ENCODE results near the gene ANXA9.
A peak's percentile ranks its signal among the peaks of the same experiment; 100 is the strongest.

The ANXA9 gene

DNA sequence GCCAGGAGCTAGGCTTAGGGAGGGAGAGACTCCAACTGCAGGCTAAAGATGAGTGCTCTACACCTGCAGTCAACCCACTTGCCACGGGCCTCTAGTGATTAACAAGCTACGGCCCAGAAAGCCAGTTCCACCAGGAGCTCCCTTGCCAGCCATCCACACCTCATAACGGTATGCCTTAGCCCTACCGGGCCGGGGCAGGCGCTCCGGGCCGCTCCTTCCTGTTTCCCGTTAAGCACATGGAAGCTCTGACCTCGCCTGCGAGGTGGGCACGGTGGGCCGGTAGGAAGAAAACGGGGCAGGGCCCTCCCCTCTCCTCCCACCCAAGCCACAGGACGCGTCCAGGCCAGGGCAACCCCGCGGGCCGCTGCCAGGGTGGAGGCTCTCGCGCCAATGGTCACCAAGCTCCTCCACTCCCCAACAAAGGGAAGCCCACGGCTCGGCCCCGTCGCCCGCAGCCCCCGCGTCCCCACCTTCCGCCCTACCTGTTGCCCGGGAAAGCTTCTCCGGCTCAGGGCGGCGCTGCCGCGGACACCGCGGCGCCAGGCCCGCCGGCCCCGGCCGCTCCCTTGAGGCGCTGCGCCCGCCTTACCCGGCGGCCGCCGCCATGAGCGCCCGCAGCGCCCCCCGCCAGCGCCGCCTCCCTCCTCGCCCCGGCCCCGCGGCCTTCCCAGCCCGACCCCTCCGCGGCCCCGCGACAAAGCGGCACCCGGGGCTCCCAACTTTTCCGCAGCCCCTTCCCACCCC is 8.1 kb upstream of the ANXA9 start:
- peak overlapping the region; percentile 84 for H3K4me3 ChIP-seq (ENCODE audit: control insufficient read depth, low read depth, low read length)
- TF ChIP-seq, protein P1, sequence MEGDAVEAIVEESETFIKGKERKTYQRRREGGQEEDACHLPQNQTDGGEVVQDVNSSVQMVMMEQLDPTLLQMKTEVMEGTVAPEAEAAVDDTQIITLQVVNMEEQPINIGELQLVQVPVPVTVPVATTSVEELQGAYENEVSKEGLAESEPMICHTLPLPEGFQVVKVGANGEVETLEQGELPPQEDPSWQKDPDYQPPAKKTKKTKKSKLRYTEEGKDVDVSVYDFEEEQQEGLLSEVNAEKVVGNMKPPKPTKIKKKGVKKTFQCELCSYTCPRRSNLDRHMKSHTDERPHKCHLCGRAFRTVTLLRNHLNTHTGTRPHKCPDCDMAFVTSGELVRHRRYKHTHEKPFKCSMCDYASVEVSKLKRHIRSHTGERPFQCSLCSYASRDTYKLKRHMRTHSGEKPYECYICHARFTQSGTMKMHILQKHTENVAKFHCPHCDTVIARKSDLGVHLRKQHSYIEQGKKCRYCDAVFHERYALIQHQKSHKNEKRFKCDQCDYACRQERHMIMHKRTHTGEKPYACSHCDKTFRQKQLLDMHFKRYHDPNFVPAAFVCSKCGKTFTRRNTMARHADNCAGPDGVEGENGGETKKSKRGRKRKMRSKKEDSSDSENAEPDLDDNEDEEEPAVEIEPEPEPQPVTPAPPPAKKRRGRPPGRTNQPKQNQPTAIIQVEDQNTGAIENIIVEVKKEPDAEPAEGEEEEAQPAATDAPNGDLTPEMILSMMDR (conservative IDR thresholded peaks at IDR 0.05; ENCODE audit: control insufficient read depth, insufficient read depth, low read depth, low read length): no peak
- peak; percentile 23 for DNase-seq (ENCODE audit: low read depth)

DNA sequence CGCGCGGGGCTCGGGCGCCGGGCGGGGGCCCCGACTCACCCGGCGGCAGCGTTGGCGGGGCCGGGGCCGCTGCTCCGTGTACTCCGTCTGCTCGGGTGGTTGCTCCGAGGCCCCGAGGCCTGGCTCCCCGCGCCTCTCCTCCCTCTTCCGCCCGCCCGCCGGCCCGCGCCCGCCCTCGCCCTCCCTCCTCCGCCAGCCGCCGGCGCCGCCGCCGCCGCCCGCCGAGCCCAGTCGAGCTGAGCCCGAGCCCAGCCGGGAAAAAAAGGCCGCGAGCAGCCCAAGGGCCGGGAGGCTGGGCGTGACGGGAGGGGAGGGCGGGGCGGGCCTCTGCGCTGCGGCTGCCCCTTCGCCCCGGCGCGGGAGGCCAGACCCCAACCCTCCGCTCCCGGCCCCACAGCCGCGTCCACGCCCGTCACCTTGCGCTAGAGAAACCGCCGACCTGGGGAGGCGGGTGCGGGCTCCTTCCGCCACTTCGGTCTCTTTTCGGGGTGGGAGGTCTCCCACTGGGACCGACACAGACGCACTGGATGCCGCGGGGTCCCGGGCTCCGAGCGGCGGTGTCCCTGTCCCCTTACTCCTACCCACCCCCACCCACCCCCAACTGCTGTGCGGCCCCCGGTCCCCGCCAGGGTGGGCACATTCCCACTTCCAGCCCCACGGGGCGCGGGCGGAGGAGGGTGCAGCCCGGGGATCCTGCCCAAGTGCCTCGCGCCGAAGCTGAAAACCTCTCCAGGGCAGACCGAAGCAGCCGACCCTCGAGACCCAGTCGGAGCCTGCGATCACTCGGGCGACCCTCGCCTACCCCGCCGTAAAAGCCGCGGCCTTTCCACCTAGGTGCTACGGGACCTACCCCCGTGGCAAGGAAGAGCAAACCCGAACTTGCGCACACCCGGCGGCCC is 7.3 kb upstream of the ANXA9 start, which contains the start of gene CERS2:
TSS of gene CERS2 (minus strand) at position 256 of the 899 bp plus-strand sequence. CDS start 5,745 bp downstream, outside the sequence.
- peak within 1 kb of the TSS; percentile 84 for H3K4me3 ChIP-seq (ENCODE audit: control insufficient read depth, low read depth, low read length)
- TF ChIP-seq, protein P1 (conservative IDR thresholded peaks at IDR 0.05; ENCODE audit: control insufficient read depth, insufficient read depth, low read depth, low read length): no peak
- DNase-seq (ENCODE audit: low read depth): peak; percentile 56

DNA sequence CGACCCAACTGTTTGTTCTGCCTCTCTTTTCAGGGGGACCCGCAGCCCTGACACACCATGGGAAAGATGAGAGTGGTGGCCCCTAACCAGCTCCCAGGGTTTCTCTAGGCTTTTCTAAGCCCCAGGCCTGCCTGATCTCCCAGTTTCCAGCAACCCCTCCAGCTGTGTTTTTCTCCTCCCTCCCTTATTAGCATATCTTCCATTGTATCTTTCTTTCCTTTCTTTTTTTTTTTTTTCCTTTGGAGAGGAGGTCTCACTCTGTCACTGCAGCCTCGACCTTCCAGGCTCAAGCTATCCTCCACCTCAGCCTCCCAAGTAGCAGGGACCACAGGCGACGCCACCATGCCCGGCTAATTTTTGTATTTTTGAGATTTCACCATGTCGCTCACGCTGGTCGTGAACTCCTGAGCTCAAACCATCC is 5.7 kb upstream of the ANXA9 start:
- DNase-seq (ENCODE audit: low read depth): no peak
- TF ChIP-seq, protein P1 (conservative IDR thresholded peaks at IDR 0.05; ENCODE audit: control insufficient read depth, insufficient read depth, low read depth, low read length): no peak
- no peak overlapping the region for H3K4me3 ChIP-seq (ENCODE audit: control insufficient read depth, low read depth, low read length)

DNA sequence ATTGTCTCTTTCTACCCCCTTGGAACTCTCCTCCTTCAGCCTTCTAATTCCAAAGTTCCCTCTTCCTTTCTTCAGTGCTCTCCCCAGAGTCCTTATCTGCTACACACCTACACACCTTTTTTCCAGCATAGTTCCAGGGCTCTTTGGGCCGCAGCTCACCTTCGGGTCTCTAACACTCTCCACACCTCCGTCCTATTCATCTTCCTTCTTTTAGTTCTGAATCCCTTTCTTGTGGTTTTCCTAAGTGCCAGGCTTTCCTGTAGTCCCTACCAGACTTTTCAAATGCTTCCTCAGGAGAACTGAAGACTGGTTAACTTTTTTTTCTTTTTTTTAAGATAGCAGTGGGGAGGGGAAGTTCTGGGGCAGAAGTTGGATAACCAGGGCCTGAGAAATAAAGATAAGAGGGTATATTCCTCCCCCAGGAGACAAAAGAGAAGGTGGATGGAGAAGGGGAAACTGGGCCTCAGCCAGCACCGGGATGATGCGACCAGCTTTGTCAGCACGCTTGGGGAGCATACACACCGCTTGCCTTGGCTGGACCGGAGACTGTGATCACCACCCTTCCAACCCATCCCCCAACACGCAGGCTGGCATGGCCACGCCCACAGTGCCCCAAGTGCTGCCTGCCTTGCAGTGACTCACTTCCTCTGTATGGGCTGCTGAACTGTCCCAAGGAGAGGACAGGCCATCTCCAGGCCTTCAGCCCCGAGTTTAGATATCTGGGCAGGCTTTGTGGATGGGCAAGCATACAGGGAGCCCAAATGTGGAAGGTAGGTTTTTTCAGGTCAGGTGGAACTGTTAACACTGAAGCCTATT is 5.0 kb upstream of the ANXA9 start:
- H3K4me3 ChIP-seq (ENCODE audit: control insufficient read depth, low read depth, low read length): no peak overlapping the region
- TF ChIP-seq, protein P1 (conservative IDR thresholded peaks at IDR 0.05; ENCODE audit: control insufficient read depth, insufficient read depth, low read depth, low read length): no peak
- DNase-seq (ENCODE audit: low read depth): no peak

DNA sequence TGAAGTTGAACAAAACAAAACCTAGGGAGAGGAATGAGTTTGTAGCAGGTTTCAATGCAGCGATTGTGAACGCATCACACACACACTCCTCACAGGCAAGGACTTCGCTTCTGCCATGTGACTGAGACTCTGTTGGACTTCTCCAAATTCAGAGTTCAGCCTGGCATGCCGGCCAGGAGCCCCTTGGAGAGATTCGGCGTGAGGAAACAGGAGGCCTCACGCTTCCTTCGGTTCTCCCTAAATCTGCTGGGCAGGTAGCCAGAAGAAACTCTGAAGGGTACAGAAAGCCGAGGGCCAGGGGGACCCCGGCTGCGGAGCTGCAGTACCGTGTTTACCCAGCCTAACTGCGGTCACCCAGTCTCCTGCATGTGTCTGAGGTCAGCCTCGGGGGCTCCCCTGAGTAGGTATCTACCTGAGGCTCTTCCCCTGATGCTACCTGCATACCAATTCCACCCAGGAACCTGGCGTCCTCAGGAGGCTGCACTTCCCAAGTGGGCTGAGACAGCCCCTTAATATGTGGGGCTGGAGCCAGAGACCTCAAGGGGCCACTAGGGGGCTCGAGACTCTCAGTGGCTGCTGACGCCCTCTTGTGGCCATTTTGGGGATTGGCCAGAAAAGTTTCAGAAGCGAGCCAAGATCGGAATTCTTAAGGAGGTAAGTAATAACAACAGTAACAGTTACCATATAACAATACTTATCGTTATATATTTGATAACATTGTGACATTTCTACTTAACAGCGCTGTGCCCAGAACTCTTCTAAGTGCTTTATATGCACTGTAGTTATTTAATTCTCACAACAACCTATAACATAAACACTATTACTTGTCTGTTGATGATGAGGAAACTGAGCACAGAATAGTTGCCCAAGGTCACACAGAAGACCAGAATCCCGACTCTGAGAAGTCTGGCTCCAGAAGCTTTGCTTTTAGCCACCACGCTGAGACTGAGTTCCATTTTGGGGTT is 2.7 kb upstream of the ANXA9 start:
- DNase-seq (ENCODE audit: low read depth): peak; percentile 86
- peak overlapping the region; percentile 4 for H3K4me3 ChIP-seq (ENCODE audit: control insufficient read depth, low read depth, low read length)
- TF ChIP-seq, protein P1 (conservative IDR thresholded peaks at IDR 0.05; ENCODE audit: control insufficient read depth, insufficient read depth, low read depth, low read length): peak; percentile 100
